SKM-1 treated with dmso at 0.1 percent for 144 hours (cell line): Measurements from ENCODE around the gene MRM2.

Experiments used
- DNase-seq: peaks from one replicate; lab custom pipeline; 2025; ENCODE audit not compliant: unreplicated experiment; lab: John Stamatoyannopoulos, UW

The MRM2 gene

DNA sequence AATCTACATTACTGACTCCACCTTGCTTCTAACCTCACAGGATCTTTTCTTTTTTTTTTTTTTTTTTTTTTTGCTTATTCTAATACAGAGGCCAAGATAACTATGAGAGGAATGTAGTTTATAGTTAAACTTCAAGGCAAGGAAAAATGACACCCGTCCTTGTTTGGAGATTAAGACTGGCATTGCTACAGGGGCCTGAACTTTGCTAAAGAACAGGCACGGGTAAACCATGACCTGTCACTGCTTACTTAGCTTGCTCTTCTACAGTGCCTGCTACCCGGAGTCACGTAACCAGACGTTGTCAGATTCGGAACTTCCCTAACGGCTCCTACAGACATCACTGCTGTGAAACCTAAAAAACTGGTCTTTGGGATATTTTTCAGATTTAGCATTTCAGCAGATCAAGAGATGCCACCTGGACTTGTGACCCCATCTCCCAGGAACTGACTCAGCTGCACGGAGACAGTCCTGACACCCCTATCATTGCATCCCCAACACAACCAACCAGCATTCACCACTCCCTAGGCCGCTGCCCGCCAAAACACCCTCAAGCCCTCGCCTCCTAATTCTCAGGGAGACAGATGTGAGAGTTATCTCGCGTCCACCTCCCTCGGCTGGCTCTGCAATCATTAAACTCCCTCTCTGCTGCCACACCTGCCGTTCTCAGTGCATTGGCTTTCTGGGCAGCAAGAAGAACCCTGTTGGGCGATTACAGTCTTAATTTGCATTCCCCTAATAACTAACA lies 36.8 kb downstream of the MRM2 start:
- DNase-seq = no peak

GRCh38 chr7:2204446-2204845 lies 37.6 kb downstream of the MRM2 start:
- no peak for DNase-seq

GRCh38 chr7:2203766-2204300 lies 38.2 kb downstream of the MRM2 start:
- DNase-seq = no peak

- no peak for DNase-seq
Measured at GRCh38 chr7:2202901-2203765, 38.9 kb downstream of the MRM2 start.

DNA sequence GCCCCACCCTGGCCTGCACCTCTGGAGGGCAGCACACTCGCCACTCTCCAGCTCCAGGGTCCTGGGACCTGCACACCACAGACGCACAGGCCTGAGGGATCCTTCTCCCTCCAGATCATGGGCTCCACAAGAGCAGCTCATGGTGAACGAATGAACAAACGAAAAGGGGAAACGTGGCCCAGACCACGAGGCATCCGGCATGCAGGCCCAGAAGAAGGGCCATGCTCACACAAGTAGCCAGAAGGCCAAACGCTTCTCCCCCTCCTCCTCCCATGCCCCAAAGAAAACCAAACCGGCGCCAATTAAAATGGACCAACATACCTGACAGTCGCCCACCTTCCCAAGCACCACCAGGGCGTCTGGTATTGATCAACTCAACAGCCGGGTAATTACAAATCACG lies 39.6 kb downstream of the MRM2 start:
- DNase-seq = no peak

- DNase-seq = no peak
Measured at GRCh38 chr7:2201686-2202360, 40.2 kb downstream of the MRM2 start.

GRCh38 chr7:2201128-2201527 lies 40.9 kb downstream of the MRM2 start:
- no peak for DNase-seq

DNA sequence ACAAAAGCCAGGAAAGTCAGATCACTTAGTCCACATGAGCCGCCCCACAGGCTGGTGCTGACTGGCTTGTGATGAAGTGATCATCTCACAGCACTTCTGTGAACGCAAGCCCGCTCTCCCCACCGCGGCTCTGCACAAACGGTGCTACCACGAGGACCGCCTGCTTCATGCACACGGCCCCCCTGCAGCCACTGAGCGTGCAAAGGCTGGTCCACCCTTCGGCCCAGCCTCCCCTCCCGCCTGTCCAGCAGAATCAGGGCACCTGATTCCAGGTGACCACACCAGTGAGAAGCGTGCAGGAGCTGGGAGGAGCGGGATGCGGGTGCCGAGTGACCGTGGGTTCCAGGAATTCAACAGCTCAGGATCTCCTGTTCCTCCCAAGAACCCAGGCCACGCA lies 41.4 kb downstream of the MRM2 start:
- DNase-seq = no peak

DNA sequence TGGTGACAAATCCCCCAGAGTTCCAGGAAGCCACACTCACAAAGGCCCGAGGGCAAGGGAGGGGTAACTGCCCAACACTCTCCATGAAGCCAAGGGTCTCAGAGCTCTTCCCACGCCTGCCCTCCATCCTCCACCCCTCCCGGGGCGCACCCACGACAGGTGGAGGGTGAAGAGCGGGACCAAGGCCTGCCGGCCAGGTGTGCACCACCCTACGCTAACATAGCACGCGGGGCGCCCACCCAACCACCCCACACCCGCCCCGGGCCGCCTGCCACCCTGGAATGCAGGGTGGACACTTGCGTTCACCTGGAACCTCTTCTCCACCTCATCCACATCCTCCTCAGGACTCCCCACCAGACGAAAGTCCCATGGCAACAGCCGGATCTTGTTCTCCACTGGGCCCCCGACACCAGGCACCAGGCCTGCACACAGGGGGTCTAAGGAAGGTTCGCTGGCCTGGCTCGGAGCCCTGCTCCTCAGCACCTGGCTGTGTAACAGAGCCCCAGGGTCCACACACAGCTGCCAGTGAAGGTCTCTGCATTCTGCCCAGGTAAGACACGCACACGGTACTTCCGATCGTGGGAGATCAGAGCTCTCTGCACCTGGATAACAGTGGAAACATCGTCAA lies 41.9 kb downstream of the MRM2 start:
- no peak for DNase-seq

DNA sequence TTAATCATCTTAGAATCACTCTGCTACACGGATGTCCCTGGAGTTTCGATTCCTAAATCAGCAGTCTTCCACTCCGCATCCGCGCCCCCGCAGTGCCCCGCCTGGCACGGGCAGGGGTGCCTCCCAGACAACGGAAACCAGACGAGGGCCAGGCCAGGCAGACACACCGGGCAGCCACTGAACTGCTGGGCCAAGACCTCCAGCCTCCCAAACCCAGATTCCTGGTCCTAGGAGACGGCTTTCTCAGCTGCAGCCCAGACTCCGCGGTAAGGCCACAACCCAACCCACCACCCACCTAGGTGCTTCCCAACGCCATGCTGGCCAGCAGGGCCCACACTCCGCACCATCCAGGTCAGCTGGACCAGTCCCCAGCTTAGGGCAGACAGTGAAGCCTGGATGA lies 42.5 kb downstream of the MRM2 start:
- no peak for DNase-seq

DNA sequence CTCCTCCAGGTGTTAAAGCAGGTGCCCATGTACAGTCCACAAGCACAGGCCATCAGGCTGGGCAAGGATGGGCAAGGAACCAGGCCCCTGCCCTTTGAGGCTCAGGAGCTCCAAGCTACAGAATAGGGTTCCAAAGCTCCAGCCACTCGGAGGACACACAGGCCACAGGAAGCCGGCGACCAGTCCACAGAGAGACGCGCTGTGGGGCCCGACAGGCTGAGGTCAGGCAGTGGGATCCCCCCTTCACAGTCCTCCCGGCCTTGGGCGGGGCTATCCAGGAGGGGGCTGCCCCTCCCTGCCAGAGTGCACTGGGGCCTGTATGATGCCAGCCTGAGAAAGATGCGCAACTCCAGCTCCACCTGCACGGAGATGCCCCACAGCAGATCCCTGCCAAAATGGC lies 43.2 kb downstream of the MRM2 start:
- DNase-seq = no peak

DNA sequence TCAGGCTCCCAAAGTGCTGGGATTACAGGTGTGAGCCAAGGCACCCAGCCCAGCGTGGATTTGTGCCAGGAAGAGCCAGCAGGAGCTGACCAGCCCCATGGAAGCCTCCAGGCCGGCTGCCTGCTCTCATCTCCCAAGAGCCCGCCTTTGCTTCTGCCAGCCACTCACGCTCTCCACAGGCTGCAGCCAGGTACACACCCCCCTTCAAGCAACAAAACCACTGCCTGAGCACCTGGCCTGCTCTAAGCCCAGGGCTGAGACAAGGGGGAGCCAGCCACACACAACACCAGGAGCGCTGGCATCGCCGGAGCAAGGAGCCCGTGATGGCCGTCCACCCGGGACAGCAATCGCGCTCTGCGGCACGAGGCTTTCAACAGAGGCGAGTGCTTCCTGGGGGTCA lies 43.8 kb downstream of the MRM2 start:
- DNase-seq = no peak

GRCh38 chr7:2197436-2198155 lies 44.4 kb downstream of the MRM2 start:
- DNase-seq = no peak

DNA sequence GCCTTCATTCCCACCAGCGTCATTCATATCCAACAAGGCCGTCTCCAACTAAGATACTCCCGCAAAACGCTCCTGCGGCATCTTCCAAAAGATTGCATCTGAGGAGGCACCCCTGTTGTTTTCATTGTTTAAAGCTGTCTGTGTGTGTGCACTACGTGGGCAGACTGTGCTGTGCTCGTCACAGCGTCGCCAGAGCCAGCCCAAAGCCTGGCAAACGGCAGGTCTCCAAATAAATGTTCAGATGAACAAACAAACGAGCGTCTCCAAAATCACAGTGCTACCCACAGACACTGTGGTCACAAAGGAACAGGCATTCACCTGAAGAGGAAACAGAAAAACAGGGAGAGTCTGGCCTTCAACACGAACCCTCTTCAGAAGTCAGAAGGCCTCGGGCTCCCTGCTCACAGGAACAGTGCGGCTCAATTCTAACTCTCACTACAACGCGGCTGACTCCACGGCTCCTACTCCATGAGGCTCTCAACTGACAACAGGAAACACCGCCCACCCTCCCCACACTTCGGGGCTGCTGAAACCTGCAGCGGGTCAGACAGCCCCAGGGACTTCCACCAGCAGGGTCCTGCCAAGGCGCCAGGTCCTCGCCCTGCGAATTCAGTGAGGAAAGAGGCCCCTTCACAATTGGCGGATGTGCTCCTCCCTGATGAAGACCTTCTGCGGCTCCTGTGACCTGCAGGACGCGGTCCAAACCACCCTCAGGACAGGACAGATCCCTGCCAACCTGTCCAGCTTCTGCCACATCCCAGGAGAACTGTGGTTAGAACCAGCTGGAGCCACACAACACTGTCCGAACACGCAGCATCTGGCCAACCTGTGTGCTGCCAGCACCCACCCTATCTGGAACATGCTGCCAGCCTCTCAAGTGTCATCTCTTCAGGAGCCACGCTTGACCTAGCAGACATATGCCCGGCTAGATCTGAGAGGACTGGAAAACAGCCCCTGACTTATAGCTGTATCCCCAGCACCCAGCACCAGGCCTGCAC lies 45.3 kb downstream of the MRM2 start:
- no peak for DNase-seq

- DNase-seq = no peak
Measured at GRCh38 chr7:2195400-2196246, 46.4 kb downstream of the MRM2 start.

- DNase-seq = no peak
Measured at GRCh38 chr7:2193575-2194305, 48.3 kb downstream of the MRM2 start.

GRCh38 chr7:2192831-2193534 lies 49.0 kb downstream of the MRM2 start:
- no peak for DNase-seq
